WTC11 (cell line): ENCODE data around the gene ARHGAP26. TPM values are rescaled to one million over a fixed set of nuclear protein-coding genes. Genes with fewer than 3 reads are reported as not detected.

Experiments used
- ATAC-seq: fragments of 200-7000 bp; cut with Tn5 transposase; 2 replicates; pipeline ENCODE4 v1.10.0; 2021; ENCODE audit warnings: mild to moderate bottlenecking, moderate library complexity
- CTCF ChIA-PET: fragments of 300-600 bp; sonication (Branson Sonifier 250); formaldehyde crosslinking; loops from one replicate; lab custom pipeline; 2021; ENCODE audit warnings: antibody characterized with exemption; lab: Charles Lee
- POLR2A ChIA-PET: fragments of 350-600 bp; sonication (Branson Sonifier 250); formaldehyde crosslinking; loops from one replicate; lab custom pipeline; 2021; ENCODE audit warnings: antibody characterized with exemption; lab: Charles Lee
- DNase-seq: peaks from one replicate; pipeline ENCODE4 v3.0.0; 2021; ENCODE audit warnings: low spot score
- H3K27ac Mint-ChIP-seq: 2 replicates; pipeline ENCODE4 v1.8.0; 2021; ENCODE audit warnings: mixed read lengths
- H3K27me3 Mint-ChIP-seq: 2 replicates; pipeline ENCODE4 v1.8.0; 2021; ENCODE audit warnings: low read depth, mild to moderate bottlenecking, moderate library complexity, mixed read lengths
- H3K36me3 Mint-ChIP-seq: 2 replicates; pipeline ENCODE4 v1.8.0; 2021; ENCODE audit warnings: mixed read lengths
- H3K4me1 Mint-ChIP-seq: 2 replicates; pipeline ENCODE4 v1.8.0; 2022; ENCODE audit warnings: mixed read lengths
- H3K4me3 Mint-ChIP-seq: 2 replicates; pipeline ENCODE4 v1.8.0; 2021; ENCODE audit warnings: mild to moderate bottlenecking, moderate library complexity, mixed read lengths
- H3K9me3 Mint-ChIP-seq: 2 replicates; pipeline ENCODE4 v1.8.0; 2021; ENCODE audit warnings: mixed read lengths
- HMGA2 ChIP-seq: fragments of 250-450 bp; sonication (Bioruptor Pico); IDR thresholded peaks from 2 replicates; pipeline ENCODE4 v1.4.0; 2021; ENCODE audit warnings: mild to moderate bottlenecking, moderate library complexity
- MXD4 ChIP-seq: fragments of 250-450 bp; sonication (Bioruptor Pico); IDR thresholded peaks from 2 replicates; pipeline ENCODE4 v1.8.0; 2021; ENCODE audit warnings: mild to moderate bottlenecking, moderate library complexity, borderline replicate concordance
- OVOL2 ChIP-seq: fragments of 250-450 bp; sonication (Bioruptor Pico); IDR thresholded peaks from 2 replicates; pipeline ENCODE4 v1.9.0; 2021; ENCODE audit warnings: mild to moderate bottlenecking, borderline replicate concordance
- SOX15 ChIP-seq: fragments of 250-450 bp; sonication (Bioruptor Pico); IDR thresholded peaks from 2 replicates; pipeline ENCODE4 v1.9.0; 2021; ENCODE audit warnings: mild to moderate bottlenecking
- SP1 ChIP-seq: sonication (generic); formaldehyde crosslinking; conservative IDR thresholded peaks from 2 replicates; pipeline ENCODE4 v1.8.1; 2022; ENCODE audit warnings: missing genetic modification reagents
- TCF7 ChIP-seq: sonication (generic); formaldehyde crosslinking; IDR thresholded peaks from 2 replicates; pipeline ENCODE4 v1.8.0; 2022; ENCODE audit warnings: mild to moderate bottlenecking, low read depth, missing genetic modification reagents, moderate library complexity
- ZNF232 ChIP-seq: sonication (generic); formaldehyde crosslinking; IDR thresholded peaks from 2 replicates; pipeline ENCODE4 v1.8.0; 2022; ENCODE audit warnings: mild to moderate bottlenecking, missing genetic modification reagents
- ZNF263 ChIP-seq: sonication (generic); formaldehyde crosslinking; IDR thresholded peaks from 2 replicates; pipeline ENCODE4 v1.8.1; 2022; ENCODE audit warnings: low read depth, mild to moderate bottlenecking, moderate library complexity, missing genetic modification reagents
- ZNF532 ChIP-seq: fragments of 250-450 bp; sonication (Bioruptor Pico); IDR thresholded peaks from 2 replicates; pipeline ENCODE4 v1.9.0; 2021; ENCODE audit warnings: mild to moderate bottlenecking, borderline replicate concordance
- total RNA-seq: library from RNA; stranded (reverse); gene quantifications from 3 replicates; pipeline ENCODE4 v1.2.3, GENCODE V29; 2021
- TF ChIP-seq, protein P1 (sequence below): fragments of 250-450 bp; sonication (Bioruptor Pico); conservative IDR thresholded peaks from 2 replicates; pipeline ENCODE4 v1.9.0; 2021; ENCODE audit warnings: mild to moderate bottlenecking
- TF ChIP-seq, protein P2 (sequence below): sonication (generic); formaldehyde crosslinking; IDR thresholded peaks from 2 replicates; pipeline ENCODE4 v1.8.0; 2023; ENCODE audit warnings: mild to moderate bottlenecking, missing genetic modification reagents
- TF ChIP-seq, protein P3 (sequence below): sonication (generic); formaldehyde crosslinking; IDR thresholded peaks from 2 replicates; pipeline ENCODE4 v1.8.1; 2022; ENCODE audit warnings: low read depth, mild to moderate bottlenecking, moderate library complexity, missing genetic modification reagents, borderline replicate concordance
- TF ChIP-seq, protein P4 (sequence below): sonication (generic); formaldehyde crosslinking; IDR thresholded peaks from 2 replicates; pipeline ENCODE4 v1.8.1; 2022; ENCODE audit warnings: mild to moderate bottlenecking, moderate library complexity, missing genetic modification reagents
- TF ChIP-seq, protein P5 (sequence below): sonication (generic); formaldehyde crosslinking; IDR thresholded peaks from 2 replicates; pipeline ENCODE4 v1.8.1; 2022; ENCODE audit warnings: low read depth, missing genetic modification reagents, borderline replicate concordance
- TF ChIP-seq, protein P6 (sequence below): sonication (generic); formaldehyde crosslinking; IDR thresholded peaks from 2 replicates; pipeline ENCODE4 v1.8.1; 2023; ENCODE audit warnings: mild to moderate bottlenecking, missing genetic modification reagents, borderline replicate concordance

Gene ARHGAP26
- total RNA-seq, 1 experiment from 2014 or later = 22.3 TPM

DNA sequence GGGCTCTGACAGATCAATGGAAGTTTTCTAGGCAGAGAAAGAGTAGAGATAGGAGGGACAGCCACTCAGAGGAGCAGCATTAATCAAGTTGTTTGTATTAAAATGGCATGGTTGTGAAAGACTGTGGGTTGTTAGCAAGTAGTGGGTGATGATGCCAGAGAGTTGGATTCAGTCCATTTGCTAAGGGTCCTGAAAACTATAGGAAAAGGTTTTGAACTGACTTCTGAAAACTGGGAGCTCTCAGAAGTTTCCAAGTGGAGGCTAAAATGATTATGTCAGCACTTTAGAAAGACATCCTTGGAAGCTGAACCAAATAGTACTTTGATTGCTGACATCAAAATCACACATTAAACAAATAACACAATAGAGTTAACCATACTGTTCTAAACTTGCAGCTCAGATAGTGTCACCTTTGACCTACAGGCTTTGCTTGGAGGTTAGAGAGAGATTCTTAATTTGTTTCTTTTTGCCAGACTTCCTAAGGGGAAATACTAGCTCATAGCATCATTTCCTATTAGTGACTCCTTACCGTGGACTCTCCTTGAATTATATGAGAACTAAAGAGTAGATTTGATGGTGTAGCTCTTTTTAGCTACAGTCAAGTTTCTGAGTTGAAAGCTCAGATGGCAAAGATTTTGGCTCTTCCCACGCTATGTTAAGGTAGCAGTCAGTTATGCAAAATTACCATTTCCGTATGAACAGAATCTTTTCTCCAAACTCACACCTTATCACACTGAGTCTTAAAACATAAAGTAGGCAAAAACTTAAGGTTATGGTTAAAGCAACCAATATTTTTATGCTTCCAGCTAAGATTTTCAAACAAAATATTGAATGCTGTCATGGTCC, 356.2 kb downstream of the ARHGAP26 start:
- ChIA-PET CTCF (interaction anchor here (1.6 kb wide), 1 partner anchor 15 kb away, joined by 3 read pairs; no protein-coding TSS in a partner anchor), POLR2A (no interaction called here)
- H3K27me3 Mint-ChIP-seq = no peaks in the 10 kb centered on the region
- peaks cover 24% of the 10 kb centered on the region for H3K4me1 Mint-ChIP-seq
- ATAC-seq (no peak), DNase-seq (no peak)
- no peak overlapping the region for H3K4me3 Mint-ChIP-seq
- TF ChIP-seq, protein P1, sequence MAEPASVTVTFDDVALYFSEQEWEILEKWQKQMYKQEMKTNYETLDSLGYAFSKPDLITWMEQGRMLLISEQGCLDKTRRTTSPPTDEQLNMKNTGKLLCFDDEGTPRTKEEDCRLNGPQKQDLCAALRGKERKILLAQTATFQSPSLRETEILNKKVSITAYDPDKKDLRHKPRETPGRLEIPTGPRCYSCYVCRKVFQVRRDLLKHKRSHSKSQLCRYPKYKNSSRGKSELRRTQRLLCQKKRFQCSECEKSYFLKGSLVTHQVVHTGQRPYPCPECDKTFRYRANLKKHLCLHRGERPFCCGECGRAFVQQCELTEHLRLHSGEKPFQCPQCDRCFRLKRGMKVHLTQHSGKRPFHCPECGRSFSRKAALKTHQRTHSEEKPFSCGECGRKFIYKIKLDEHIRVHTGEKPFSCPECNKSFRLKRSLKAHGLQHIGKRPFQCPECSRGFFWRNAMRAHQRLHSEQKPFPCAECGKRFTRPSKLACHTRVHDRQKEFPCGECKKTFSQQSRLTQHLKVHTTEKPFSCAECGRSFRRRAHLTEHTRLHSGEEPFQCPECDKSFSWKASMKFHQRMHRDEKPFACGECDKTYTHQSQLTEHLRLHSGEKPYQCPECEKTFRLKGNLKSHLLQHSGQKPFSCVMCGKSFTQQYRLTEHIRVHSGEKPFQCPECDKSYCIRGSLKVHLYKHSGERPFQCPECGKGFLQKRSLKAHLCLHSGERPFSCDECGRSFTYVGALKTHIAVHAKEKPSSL (CRISPR knock-in tag) = no peak
- no peak for TF ChIP-seq HMGA2
- TF ChIP-seq, protein P2, sequence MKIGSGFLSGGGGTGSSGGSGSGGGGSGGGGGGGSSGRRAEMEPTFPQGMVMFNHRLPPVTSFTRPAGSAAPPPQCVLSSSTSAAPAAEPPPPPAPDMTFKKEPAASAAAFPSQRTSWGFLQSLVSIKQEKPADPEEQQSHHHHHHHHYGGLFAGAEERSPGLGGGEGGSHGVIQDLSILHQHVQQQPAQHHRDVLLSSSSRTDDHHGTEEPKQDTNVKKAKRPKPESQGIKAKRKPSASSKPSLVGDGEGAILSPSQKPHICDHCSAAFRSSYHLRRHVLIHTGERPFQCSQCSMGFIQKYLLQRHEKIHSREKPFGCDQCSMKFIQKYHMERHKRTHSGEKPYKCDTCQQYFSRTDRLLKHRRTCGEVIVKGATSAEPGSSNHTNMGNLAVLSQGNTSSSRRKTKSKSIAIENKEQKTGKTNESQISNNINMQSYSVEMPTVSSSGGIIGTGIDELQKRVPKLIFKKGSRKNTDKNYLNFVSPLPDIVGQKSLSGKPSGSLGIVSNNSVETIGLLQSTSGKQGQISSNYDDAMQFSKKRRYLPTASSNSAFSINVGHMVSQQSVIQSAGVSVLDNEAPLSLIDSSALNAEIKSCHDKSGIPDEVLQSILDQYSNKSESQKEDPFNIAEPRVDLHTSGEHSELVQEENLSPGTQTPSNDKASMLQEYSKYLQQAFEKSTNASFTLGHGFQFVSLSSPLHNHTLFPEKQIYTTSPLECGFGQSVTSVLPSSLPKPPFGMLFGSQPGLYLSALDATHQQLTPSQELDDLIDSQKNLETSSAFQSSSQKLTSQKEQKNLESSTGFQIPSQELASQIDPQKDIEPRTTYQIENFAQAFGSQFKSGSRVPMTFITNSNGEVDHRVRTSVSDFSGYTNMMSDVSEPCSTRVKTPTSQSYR (CRISPR knock-in tag) = no peak
- no peak for TF ChIP-seq TCF7 (CRISPR knock-in tag)
- TF ChIP-seq, protein P3, sequence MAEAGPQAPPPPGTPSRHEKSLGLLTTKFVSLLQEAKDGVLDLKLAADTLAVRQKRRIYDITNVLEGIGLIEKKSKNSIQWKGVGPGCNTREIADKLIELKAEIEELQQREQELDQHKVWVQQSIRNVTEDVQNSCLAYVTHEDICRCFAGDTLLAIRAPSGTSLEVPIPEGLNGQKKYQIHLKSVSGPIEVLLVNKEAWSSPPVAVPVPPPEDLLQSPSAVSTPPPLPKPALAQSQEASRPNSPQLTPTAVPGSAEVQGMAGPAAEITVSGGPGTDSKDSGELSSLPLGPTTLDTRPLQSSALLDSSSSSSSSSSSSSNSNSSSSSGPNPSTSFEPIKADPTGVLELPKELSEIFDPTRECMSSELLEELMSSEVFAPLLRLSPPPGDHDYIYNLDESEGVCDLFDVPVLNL (CRISPR knock-in tag) = no peak
- no peak for TF ChIP-seq ZNF232 (CRISPR knock-in tag)
- TF ChIP-seq SOX15 = no peak
- TF ChIP-seq OVOL2 (CRISPR knock-in tag) = no peak
- TF ChIP-seq, protein P4, sequence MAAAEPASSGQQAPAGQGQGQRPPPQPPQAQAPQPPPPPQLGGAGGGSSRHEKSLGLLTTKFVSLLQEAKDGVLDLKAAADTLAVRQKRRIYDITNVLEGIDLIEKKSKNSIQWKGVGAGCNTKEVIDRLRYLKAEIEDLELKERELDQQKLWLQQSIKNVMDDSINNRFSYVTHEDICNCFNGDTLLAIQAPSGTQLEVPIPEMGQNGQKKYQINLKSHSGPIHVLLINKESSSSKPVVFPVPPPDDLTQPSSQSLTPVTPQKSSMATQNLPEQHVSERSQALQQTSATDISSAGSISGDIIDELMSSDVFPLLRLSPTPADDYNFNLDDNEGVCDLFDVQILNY = no peak
- TF ChIP-seq, protein P5, sequence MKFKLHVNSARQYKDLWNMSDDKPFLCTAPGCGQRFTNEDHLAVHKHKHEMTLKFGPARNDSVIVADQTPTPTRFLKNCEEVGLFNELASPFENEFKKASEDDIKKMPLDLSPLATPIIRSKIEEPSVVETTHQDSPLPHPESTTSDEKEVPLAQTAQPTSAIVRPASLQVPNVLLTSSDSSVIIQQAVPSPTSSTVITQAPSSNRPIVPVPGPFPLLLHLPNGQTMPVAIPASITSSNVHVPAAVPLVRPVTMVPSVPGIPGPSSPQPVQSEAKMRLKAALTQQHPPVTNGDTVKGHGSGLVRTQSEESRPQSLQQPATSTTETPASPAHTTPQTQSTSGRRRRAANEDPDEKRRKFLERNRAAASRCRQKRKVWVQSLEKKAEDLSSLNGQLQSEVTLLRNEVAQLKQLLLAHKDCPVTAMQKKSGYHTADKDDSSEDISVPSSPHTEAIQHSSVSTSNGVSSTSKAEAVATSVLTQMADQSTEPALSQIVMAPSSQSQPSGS (CRISPR knock-in tag) = no peak
- TF ChIP-seq, protein P6, sequence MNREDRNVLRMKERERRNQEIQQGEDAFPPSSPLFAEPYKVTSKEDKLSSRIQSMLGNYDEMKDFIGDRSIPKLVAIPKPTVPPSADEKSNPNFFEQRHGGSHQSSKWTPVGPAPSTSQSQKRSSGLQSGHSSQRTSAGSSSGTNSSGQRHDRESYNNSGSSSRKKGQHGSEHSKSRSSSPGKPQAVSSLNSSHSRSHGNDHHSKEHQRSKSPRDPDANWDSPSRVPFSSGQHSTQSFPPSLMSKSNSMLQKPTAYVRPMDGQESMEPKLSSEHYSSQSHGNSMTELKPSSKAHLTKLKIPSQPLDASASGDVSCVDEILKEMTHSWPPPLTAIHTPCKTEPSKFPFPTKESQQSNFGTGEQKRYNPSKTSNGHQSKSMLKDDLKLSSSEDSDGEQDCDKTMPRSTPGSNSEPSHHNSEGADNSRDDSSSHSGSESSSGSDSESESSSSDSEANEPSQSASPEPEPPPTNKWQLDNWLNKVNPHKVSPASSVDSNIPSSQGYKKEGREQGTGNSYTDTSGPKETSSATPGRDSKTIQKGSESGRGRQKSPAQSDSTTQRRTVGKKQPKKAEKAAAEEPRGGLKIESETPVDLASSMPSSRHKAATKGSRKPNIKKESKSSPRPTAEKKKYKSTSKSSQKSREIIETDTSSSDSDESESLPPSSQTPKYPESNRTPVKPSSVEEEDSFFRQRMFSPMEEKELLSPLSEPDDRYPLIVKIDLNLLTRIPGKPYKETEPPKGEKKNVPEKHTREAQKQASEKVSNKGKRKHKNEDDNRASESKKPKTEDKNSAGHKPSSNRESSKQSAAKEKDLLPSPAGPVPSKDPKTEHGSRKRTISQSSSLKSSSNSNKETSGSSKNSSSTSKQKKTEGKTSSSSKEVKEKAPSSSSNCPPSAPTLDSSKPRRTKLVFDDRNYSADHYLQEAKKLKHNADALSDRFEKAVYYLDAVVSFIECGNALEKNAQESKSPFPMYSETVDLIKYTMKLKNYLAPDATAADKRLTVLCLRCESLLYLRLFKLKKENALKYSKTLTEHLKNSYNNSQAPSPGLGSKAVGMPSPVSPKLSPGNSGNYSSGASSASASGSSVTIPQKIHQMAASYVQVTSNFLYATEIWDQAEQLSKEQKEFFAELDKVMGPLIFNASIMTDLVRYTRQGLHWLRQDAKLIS (CRISPR knock-in tag) = no peak
- TF ChIP-seq SP1 (CRISPR knock-in tag) = no peak
- no peak for TF ChIP-seq ZNF263 (CRISPR knock-in tag)
- TF ChIP-seq MXD4 = no peak
- no peak for TF ChIP-seq ZNF532 (CRISPR knock-in tag)
- peaks cover 11% of the 10 kb centered on the region for H3K9me3 Mint-ChIP-seq
- H3K27ac Mint-ChIP-seq = no peak overlapping the region
- H3K36me3 Mint-ChIP-seq = peaks cover 19% of the 10 kb centered on the region
